Effector CD4-positive, alpha-beta T cell (primary cell): Measurements from ENCODE around the gene R3HCC1L.

Experiments used
- DNase-seq: peaks from one replicate; pipeline ENCODE4 v3.0.0-alpha.2; 2020

Gene R3HCC1L

GRCh38 chr10:98292971-98293370, 158.5 kb downstream of the R3HCC1L start:
- DNase-seq = no peak

GRCh38 chr10:98293550-98294269, 159.3 kb downstream of the R3HCC1L start:
- DNase-seq = no peak

- DNase-seq = no peak
Measured at GRCh38 chr10:98294270-98294627, 159.8 kb downstream of the R3HCC1L start.
